ENCODE measurements around the gene AMBN. TPM values are rescaled to one million over a fixed set of nuclear protein-coding genes. Genes with fewer than 3 reads are reported as not detected.

The AMBN gene
- total and polyA plus RNA-seq, 2 of the 13 experiments (the other 11 are each of a cell fraction or from before 2014, with no cell fraction given): not detected

DNA sequence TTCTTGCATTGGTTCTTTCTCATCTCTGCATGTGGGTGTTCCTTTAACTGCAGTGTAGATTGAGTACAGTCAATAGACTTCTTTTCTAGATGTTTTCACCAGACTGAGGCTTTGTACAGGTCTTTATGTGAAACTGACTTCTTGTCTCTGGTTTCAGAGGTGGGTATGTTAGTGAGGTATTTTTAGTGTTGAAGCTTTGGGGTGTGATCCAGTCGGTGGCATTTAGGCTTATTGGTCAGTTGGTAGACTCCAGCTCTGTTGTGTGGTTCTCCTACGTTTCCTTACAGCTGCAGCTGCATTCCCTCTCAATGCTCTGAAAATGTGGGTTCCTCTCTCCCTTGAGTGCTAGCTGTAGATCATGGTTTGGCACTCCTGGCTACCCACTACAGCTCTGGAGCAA is 21.3 kb upstream of the AMBN start:
- no peaks in the 10 kb centered on the region for H3K36me3 ChIP-seq (replicated peaks in 1 of 2; ENCODE audit: control insufficient read depth in 1 of 2, insufficient read depth in 2 of 2, low read length in 2 of 2)
- WGBS (ENCODE audit: low lambda C conversion rate): 0% methylated on average over 1 of the region's 2 CpGs
- H3K9ac ChIP-seq (ENCODE audit: insufficient read depth, low read depth, low read length): no peak overlapping the region
- POLR2A ChIA-PET: no interaction called here
- FAIRE-seq (no peak), DNase-seq (ENCODE audit: low spot score) (no peak), ATAC-seq (no peak)
- no peak overlapping the region for H3K4me2 ChIP-seq (ENCODE audit: low read depth, low read length)
- H3K4me1 ChIP-seq (ENCODE audit: insufficient read depth, low read length): no peaks in the 10 kb centered on the region
- peaks cover 2% of the 10 kb centered on the region for H3K9me3 ChIP-seq (ENCODE audit: low read length)
- no TSS peak for BruUV-seq (replicated peaks)
- no peak for TF ChIP-seq SMAD3 (CRISPR knock-in tag; IDR thresholded peaks at IDR 0.05)
- TF ChIP-seq, protein P1, sequence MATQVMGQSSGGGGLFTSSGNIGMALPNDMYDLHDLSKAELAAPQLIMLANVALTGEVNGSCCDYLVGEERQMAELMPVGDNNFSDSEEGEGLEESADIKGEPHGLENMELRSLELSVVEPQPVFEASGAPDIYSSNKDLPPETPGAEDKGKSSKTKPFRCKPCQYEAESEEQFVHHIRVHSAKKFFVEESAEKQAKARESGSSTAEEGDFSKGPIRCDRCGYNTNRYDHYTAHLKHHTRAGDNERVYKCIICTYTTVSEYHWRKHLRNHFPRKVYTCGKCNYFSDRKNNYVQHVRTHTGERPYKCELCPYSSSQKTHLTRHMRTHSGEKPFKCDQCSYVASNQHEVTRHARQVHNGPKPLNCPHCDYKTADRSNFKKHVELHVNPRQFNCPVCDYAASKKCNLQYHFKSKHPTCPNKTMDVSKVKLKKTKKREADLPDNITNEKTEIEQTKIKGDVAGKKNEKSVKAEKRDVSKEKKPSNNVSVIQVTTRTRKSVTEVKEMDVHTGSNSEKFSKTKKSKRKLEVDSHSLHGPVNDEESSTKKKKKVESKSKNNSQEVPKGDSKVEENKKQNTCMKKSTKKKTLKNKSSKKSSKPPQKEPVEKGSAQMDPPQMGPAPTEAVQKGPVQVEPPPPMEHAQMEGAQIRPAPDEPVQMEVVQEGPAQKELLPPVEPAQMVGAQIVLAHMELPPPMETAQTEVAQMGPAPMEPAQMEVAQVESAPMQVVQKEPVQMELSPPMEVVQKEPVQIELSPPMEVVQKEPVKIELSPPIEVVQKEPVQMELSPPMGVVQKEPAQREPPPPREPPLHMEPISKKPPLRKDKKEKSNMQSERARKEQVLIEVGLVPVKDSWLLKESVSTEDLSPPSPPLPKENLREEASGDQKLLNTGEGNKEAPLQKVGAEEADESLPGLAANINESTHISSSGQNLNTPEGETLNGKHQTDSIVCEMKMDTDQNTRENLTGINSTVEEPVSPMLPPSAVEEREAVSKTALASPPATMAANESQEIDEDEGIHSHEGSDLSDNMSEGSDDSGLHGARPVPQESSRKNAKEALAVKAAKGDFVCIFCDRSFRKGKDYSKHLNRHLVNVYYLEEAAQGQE (IDR thresholded peaks at IDR 0.05; ENCODE audit: borderline replicate concordance in 1 of 2, low read depth in 1 of 2, low read length in 2 of 2): no peak
- TF ChIP-seq, protein P2, sequence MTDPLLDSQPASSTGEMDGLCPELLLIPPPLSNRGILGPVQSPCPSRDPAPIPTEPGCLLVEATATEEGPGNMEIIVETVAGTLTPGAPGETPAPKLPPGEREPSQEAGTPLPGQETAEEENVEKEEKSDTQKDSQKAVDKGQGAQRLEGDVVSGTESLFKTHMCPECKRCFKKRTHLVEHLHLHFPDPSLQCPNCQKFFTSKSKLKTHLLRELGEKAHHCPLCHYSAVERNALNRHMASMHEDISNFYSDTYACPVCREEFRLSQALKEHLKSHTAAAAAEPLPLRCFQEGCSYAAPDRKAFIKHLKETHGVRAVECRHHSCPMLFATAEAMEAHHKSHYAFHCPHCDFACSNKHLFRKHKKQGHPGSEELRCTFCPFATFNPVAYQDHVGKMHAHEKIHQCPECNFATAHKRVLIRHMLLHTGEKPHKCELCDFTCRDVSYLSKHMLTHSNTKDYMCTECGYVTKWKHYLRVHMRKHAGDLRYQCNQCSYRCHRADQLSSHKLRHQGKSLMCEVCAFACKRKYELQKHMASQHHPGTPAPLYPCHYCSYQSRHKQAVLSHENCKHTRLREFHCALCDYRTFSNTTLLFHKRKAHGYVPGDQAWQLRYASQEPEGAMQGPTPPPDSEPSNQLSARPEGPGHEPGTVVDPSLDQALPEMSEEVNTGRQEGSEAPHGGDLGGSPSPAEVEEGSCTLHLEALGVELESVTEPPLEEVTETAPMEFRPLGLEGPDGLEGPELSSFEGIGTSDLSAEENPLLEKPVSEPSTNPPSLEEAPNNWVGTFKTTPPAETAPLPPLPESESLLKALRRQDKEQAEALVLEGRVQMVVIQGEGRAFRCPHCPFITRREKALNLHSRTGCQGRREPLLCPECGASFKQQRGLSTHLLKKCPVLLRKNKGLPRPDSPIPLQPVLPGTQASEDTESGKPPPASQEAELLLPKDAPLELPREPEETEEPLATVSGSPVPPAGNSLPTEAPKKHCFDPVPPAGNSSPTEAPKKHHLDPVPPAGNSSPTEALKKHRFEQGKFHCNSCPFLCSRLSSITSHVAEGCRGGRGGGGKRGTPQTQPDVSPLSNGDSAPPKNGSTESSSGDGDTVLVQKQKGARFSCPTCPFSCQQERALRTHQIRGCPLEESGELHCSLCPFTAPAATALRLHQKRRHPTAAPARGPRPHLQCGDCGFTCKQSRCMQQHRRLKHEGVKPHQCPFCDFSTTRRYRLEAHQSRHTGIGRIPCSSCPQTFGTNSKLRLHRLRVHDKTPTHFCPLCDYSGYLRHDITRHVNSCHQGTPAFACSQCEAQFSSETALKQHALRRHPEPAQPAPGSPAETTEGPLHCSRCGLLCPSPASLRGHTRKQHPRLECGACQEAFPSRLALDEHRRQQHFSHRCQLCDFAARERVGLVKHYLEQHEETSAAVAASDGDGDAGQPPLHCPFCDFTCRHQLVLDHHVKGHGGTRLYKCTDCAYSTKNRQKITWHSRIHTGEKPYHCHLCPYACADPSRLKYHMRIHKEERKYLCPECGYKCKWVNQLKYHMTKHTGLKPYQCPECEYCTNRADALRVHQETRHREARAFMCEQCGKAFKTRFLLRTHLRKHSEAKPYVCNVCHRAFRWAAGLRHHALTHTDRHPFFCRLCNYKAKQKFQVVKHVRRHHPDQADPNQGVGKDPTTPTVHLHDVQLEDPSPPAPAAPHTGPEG (CRISPR knock-in tag; IDR thresholded peaks at IDR 0.05): no peak
- intact Hi-C loops (cut with micrococcal nuclease; ENCODE audit: unreplicated experiment) (no loop called here), in situ Hi-C loops (cut with HindIII; ENCODE audit: extremely low pct_ligation_motif_present, low pct_unique_long_range_greater_than_20kb) (no loop called here)
- H3K4me3 ChIP-seq (replicated peaks in 1 of 3; ENCODE audit: insufficient read depth in 1 of 3, low read depth in 2 of 3, low read length in 3 of 3): no peak overlapping the region
- no peak overlapping the region for H3K27ac ChIP-seq (ENCODE audit: extremely low read length, insufficient read depth, low read length)
- H2AFZ ChIP-seq (ENCODE audit: low read length): no peak overlapping the region
- H4K20me1 ChIP-seq (ENCODE audit: insufficient read depth, low read length): no peaks in the 10 kb centered on the region
- peaks cover 1 to 8% of the 10 kb centered on the region in 2 experiments; a peak in 1 of 5 replicates for H3K27me3 ChIP-seq (ENCODE audit: control insufficient read depth in 1 of 2, insufficient read depth in 2 of 2, low read length in 2 of 2)
- CTCF ChIA-PET (ENCODE audit: low intra/inter-chr PET ratio, low total read pairs): no interaction called here
- H3K79me2 ChIP-seq (ENCODE audit: insufficient read depth, low read length): no peaks in the 10 kb centered on the region
